SH-SY5Y (cell line): Measurements from ENCODE around the gene CDH20.

ENCODE experiments used
- GATA2 ChIP-seq: IDR thresholded peaks from 2 replicates; pipeline ENCODE4 v1.6.1; 2011; ENCODE audit warnings: mild to moderate bottlenecking, low read depth, low read length
- GATA3 ChIP-seq: IDR thresholded peaks from 2 replicates; pipeline ENCODE4 v1.6.1; 2011; ENCODE audit warnings: low read depth, mild to moderate bottlenecking, low read length, moderate library complexity

DNA sequence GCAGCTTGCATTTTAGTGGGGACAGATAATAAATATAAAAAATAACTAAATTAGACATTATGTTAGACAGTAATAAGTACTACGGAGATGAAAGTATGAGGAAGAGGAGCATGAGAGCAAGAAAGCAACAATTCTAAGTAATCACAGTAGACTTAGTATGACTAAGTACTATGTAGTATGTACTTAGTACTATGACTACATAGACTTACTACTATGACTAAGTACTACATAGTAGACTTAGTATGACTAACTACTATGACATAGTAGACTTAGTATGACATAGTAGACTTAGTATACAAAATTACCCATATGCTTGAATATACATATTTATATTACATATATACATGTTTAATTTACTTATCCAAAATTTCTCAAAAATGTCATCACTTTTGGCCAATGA lies 29.3 kb downstream of the CDH20 start:
- TF ChIP-seq GATA3 (no peak), GATA2 (no peak)
